Type B pancreatic cell (in vitro differentiated cells): ENCODE data around the gene SH2D1B. TPM values are rescaled to one million over a fixed set of nuclear protein-coding genes. Genes with fewer than 3 reads are reported as not detected.

Source experiments
- DNase-seq: peaks from one replicate; pipeline ENCODE4 v3.0.0; 2021; ENCODE audit warnings: mixed read lengths; ENCODE audit not compliant: unreplicated experiment; ENCODE audit errors: extremely low spot score
- H3K27ac Mint-ChIP-seq: 2 replicates; pipeline ENCODE4 v1.8.0; 2021; ENCODE audit warnings: mild to moderate bottlenecking, mixed read lengths
- H3K27me3 Mint-ChIP-seq: 2 replicates; pipeline ENCODE4 v1.8.0; 2021; ENCODE audit warnings: mixed read lengths
- H3K36me3 Mint-ChIP-seq: 2 replicates; pipeline ENCODE4 v1.8.0; 2021; ENCODE audit warnings: mixed read lengths
- H3K4me1 Mint-ChIP-seq: one replicate; pipeline ENCODE4 v1.8.0; 2021; ENCODE audit warnings: mixed read lengths; ENCODE audit not compliant: unreplicated experiment
- H3K4me3 Mint-ChIP-seq: 2 replicates; pipeline ENCODE4 v1.8.0; 2021; ENCODE audit warnings: mild to moderate bottlenecking, mixed read lengths
- H3K9me3 Mint-ChIP-seq: 2 replicates; pipeline ENCODE4 v1.8.0; 2021; ENCODE audit warnings: mixed read lengths
- CTCF ChIP-seq: fragments of 200-600 bp; sonication (generic); conservative IDR thresholded peaks from 2 replicates; pipeline ENCODE4 v1.5.0; 2021; ENCODE audit warnings: antibody characterized with exemption, mild to moderate bottlenecking
- total RNA-seq: library from RNA; stranded (reverse); gene quantifications from 2 replicates; pipeline ENCODE4 v1.2.1, GENCODE V29; 2021; ENCODE audit warnings: low replicate concordance

Gene SH2D1B
- total RNA-seq, 1 donor from 2014 or later = not detected

GRCh38 chr1:162381941-162382750 lies 29.8 kb downstream of the SH2D1B start:
- Mint-ChIP-seq H3K4me1 (peaks cover 18% of the 10 kb centered on the region), H3K4me3 (no peak overlapping the region), H3K27ac (peak overlapping the region; percentile 86), H3K36me3 (peaks cover 15% of the 10 kb centered on the region), H3K9me3 (peaks cover 5% of the 10 kb centered on the region), H3K27me3 (no peaks in the 10 kb centered on the region)
- no peak for TF ChIP-seq CTCF
- DNase-seq = peak; percentile 49

- DNase-seq = peak; percentile 31
- Mint-ChIP-seq H3K4me1 (peaks cover 22% of the 10 kb centered on the region), H3K27ac (peak within 1 kb of the TSS; percentile 86), H3K4me3 (peak within 1 kb of the TSS; percentile 11), H3K36me3 (peaks cover 15% of the 10 kb centered on the region), H3K27me3 (no peaks in the 10 kb centered on the region), H3K9me3 (peaks cover 5% of the 10 kb centered on the region)
- no peak for TF ChIP-seq CTCF
These were observed 30.6 kb downstream of the SH2D1B start, which contains the start of gene C1orf226 for GRCh38 chr1:162381383-162381782. C1orf226 (plus strand) TSS chr1:162381728; CDS start chr1:162381902, 174 bp downstream.

- Mint-ChIP-seq H3K36me3 (peaks cover 12% of the 10 kb centered on the region), H3K4me3 (no peak overlapping the region), H3K4me1 (peaks cover 21% of the 10 kb centered on the region), H3K27me3 (no peaks in the 10 kb centered on the region), H3K9me3 (peaks cover 5% of the 10 kb centered on the region), H3K27ac (no peak overlapping the region)
- TF ChIP-seq CTCF = no peak
- no peak for DNase-seq
These were observed 31.7 kb downstream of the SH2D1B start for GRCh38 chr1:162380061-162380846.

- TF ChIP-seq CTCF = no peak
- H3K27me3 Mint-ChIP-seq = no peaks in the 10 kb centered on the region
- no peak within 1 kb of the TSS for H3K27ac Mint-ChIP-seq
- H3K4me3 Mint-ChIP-seq = no peak within 1 kb of the TSS
- peaks cover 4% of the 10 kb centered on the region for H3K36me3 Mint-ChIP-seq
- H3K4me1 Mint-ChIP-seq = peaks cover 6% of the 10 kb centered on the region
- DNase-seq = no peak
- H3K9me3 Mint-ChIP-seq = peaks cover 5% of the 10 kb centered on the region
These were observed 35.2 kb downstream of the SH2D1B start, which contains the start of gene SPATA46 for GRCh38 chr1:162376691-162377090. SPATA46 (minus strand) TSS chr1:162376854; CDS start chr1:162376790, 64 bp downstream.

GRCh38 chr1:162375463-162375862 lies 36.5 kb downstream of the SH2D1B start:
- no peak for TF ChIP-seq CTCF
- no peak for DNase-seq
- no peak overlapping the region for H3K4me3 Mint-ChIP-seq
- H3K4me1 Mint-ChIP-seq = peaks cover 6% of the 10 kb centered on the region
- no peaks in the 10 kb centered on the region for H3K9me3 Mint-ChIP-seq
- no peaks in the 10 kb centered on the region for H3K36me3 Mint-ChIP-seq
- no peak overlapping the region for H3K27ac Mint-ChIP-seq
- no peaks in the 10 kb centered on the region for H3K27me3 Mint-ChIP-seq
